GM12873 (cell line): ENCODE measurements around the gene SEMA7A.

Experiments
- CTCF ChIP-seq: IDR thresholded peaks from 2 replicates; pipeline ENCODE4 v1.5.1; 2012; ENCODE audit warnings: low read depth, mild to moderate bottlenecking, moderate library complexity, low read length, control low read depth; ENCODE audit not compliant: insufficient read depth; ENCODE audit errors: missing control alignments

Gene SEMA7A

DNA sequence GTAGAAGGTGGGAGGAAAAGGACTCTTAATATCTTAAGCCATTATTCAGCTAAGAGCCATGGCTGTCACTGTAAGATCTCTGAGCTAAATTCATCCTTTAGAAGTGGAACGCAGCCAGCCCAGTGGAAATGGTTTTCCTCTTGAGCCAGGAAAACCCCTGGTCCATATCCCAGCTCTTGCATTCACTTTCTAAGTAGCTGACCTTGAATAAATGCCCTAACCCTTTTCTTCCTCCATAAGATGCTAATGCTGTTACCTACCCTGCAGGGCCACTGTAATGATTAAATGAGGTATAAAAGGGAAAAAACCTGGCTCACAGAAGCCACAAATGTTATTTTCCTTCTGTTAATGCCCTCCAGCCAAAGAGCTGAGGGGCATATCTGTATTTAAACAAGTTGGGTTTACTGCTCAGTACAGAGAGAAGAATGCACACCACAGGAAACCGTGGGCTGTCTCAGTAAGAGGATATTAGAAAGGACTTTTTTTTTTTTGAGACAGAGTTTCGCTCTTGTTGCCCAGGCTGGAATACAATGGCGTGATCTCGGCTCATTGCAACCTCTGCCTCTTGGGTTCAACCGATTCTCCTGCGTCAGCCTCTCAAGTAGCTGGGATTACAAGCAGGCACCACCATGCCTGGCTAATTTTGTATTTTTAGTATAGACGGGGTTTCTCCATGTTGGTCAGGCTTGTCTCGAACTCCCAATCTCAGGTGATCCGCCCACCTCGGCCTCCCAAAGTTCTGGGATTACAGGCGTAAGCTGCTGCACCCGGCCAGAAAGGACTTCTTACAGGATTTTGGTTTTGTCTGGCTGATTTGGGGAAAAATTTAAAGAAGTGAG, 20.4 kb upstream of the SEMA7A start:
- TF ChIP-seq CTCF: no peak

DNA sequence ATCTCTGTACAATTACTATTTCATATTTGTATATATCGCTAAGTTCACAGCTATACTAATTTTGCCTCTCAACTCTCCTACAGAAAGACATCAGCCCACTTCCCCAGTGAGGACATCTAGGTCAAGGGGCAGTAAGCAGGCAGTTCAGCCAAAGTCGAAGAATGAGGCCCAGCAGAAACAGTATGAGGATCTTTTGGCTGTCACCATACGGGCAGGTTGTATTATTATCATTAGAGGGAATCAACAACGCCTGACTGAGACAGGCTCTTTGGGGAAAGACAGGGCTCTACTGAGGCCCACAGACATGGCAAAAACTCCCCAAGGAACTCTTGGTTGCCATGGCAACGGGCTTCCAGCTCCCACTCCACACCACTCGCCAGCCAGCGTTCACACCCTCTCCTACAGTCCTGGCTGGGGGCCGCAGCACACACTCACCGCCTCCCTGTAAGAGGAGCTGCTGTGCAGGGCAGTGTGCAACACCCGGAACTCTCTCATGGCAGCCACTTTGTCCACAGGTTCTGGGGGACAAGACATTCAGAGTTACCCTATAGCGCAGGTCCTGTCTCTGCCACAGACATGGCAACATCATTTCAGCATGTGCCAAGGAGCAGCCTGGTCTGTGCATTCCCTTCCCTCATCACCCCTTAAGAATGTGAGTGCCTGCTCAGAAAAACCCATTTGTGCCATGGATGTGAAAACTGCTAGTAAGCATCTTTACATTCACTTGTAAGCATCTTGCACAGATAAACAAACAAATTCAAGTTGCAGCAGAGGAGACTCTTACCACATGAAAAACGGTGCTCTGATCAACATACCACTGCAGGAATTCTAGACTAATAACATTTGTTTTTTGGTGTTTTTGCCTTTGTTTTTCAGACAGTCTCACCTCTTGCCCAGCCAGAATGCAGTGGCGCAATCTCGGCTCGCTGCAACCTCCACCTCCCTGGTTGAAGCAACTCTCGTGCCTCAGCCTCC, 18.4 kb upstream of the SEMA7A start:
- TF ChIP-seq CTCF: no peak

DNA sequence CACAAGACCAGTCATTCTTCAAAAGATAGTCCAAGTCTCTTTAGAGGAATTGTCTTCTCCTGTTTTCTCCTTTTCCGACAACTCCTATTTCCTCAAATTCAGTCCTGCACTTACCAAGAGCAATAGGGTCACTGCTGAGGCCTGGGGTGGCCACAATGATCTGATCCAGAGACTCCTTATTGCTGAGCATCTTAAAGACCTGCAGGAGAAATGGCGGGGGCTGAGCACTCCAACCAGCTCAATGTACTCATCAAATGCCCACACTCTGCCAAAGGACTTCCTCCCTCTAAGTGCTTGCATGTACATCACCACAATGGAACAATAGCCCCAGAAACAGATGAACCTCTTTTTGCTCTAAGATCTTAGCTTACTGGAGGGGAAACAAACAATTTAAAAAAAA, 17.6 kb upstream of the SEMA7A start:
- TF ChIP-seq CTCF: no peak

GRCh38 chr15:74449643-74450205, 16.0 kb upstream of the SEMA7A start:
- TF ChIP-seq CTCF: no peak

- no peak for TF ChIP-seq CTCF
Observed at GRCh38 chr15:74449095-74449494, 15.3 kb upstream of the SEMA7A start.

DNA sequence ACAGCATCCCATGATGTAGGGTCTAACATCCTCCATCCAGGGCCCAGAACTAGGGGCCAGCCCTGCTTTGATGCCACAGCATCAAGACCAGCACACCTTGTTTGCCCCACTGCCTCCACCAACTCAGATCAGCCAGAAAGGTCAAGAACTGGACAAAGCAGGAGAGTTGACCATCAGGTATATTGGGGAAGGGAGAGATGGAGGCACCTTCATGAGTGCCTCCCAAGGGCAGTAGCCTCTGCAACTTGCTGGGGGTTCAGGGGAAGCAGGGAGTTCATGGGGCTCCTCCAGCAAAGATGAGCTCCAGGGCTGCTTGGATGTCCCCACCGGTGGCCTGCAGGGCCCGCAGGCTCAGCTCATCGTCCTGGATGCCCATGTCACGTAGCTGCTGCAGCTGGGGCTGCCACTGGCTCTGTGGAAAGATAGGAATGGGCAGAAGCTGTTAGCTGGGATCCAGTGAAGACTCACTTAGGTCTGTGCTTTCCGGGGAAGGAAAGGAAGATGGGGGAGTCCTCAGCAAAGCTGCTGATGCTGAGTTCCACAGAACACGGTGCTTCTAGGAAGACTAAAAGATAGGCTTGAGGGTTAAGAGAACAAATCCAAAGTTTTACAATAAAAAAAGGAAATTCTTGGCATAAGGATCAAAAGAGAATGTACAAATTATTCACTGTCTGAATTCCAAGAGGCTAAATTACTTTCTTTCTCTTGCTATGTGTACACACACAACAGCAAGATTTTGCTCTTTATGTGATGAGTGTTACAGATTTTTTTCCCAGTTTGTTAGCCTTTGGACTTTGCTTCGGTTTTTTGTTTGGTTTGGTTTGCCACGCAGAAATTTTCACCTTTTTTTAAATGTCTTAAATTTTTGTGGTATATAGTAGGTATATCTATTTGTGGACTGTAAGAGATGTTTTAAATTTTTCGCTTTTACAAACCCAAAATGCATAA, 12.3 kb upstream of the SEMA7A start:
- no peak for TF ChIP-seq CTCF
